NB4 (cell line): ENCODE data around the gene IGSF6.

Source experiments
- DNase-seq: peaks from one replicate; pipeline ENCODE4 v3.0.0; 2010; ENCODE audit warnings: low read depth
- H3K4me3 ChIP-seq: one replicate; pipeline ENCODE4 v1.5.1; 2011; ENCODE audit warnings: mild to moderate bottlenecking, low read depth, low read length, moderate library complexity
- CTCF ChIP-seq: IDR thresholded peaks from one replicate; pipeline ENCODE4 v1.5.1; 2012; ENCODE audit warnings: low read depth, low read length
- MAX ChIP-seq: IDR thresholded peaks from 2 replicates; pipeline ENCODE4 v1.6.1; 2011; ENCODE audit warnings: low read depth, low read length
- MYC ChIP-seq: IDR thresholded peaks from 2 replicates; pipeline ENCODE4 v1.6.1; 2011; ENCODE audit warnings: low read depth, low read length
- POLR2A ChIP-seq: IDR thresholded peaks from 2 replicates; pipeline ENCODE4 v1.6.1; 2011; ENCODE audit warnings: mild to moderate bottlenecking; ENCODE audit not compliant: insufficient read length; ENCODE audit errors: extremely low read depth

IGSF6 gene

GRCh38 chr16:21620592-21620991, 31.8 kb downstream of the IGSF6 start:
- DNase-seq: no peak
- no peak overlapping the region for H3K4me3 ChIP-seq
- TF ChIP-seq POLR2A (no peak), CTCF (no peak), MYC (no peak), MAX (no peak)

GRCh38 chr16:21619765-21620425, 32.5 kb downstream of the IGSF6 start:
- TF ChIP-seq MAX: no peak
- no peak for TF ChIP-seq CTCF
- TF ChIP-seq POLR2A: no peak
- no peak for TF ChIP-seq MYC
- no peak for DNase-seq
- no peak overlapping the region for H3K4me3 ChIP-seq

GRCh38 chr16:21618281-21618680, 34.1 kb downstream of the IGSF6 start:
- DNase-seq: no peak
- TF ChIP-seq CTCF: no peak
- no peak for TF ChIP-seq POLR2A
- TF ChIP-seq MYC: no peak
- no peak for TF ChIP-seq MAX
- no peak overlapping the region for H3K4me3 ChIP-seq

- TF ChIP-seq POLR2A (no peak), CTCF (no peak), MAX (no peak), MYC (no peak)
- H3K4me3 ChIP-seq: no peak overlapping the region
- DNase-seq: peak; percentile 27
Observed at GRCh38 chr16:21617607-21618006, 34.8 kb downstream of the IGSF6 start.

GRCh38 chr16:21614896-21615295, 37.5 kb downstream of the IGSF6 start:
- H3K4me3 ChIP-seq: no peak overlapping the region
- DNase-seq: peak; percentile 23
- no peak for TF ChIP-seq MYC
- TF ChIP-seq MAX: no peak
- TF ChIP-seq CTCF: peak; percentile 33
- TF ChIP-seq POLR2A: no peak
